Neural cell (in vitro differentiated cells): ENCODE data around the gene CFAP299.

Source experiments
- EP300 ChIP-seq: fragments of 450-650 bp; conservative IDR thresholded peaks from 2 replicates; pipeline ENCODE4 v1.6.1; 2014; ENCODE audit warnings: antibody characterized with exemption, mild to moderate bottlenecking, moderate library complexity; ENCODE audit not compliant: poor library complexity, severe bottlenecking
- EZH2 ChIP-seq: fragments of 200-600, 300-800 bp; shearing (Covaris generic), sonication (generic); IDR thresholded peaks from 2 replicates; pipeline ENCODE4 v1.6.1; 2014; ENCODE audit warnings: antibody characterized with exemption, low read length, borderline replicate concordance, mild to moderate bottlenecking; ENCODE audit not compliant: insufficient read depth, poor library complexity, severe bottlenecking
- MXI1 ChIP-seq: fragments of 450-650 bp; conservative IDR thresholded peaks from 2 replicates; pipeline ENCODE4 v1.6.1; 2014; ENCODE audit warnings: antibody characterized with exemption, mild to moderate bottlenecking; ENCODE audit not compliant: poor library complexity, severe bottlenecking
- SMC3 ChIP-seq: fragments of 450-650 bp; conservative IDR thresholded peaks from 2 replicates; pipeline ENCODE4 v1.6.1; 2014; ENCODE audit warnings: antibody characterized with exemption, mild to moderate bottlenecking, moderate library complexity; ENCODE audit not compliant: poor library complexity
- TAF1 ChIP-seq: IDR thresholded peaks from 2 replicates; pipeline ENCODE4 v1.6.1; 2012; ENCODE audit warnings: low read depth
- TF ChIP-seq, protein P1 (sequence below): fragments of 450-650 bp; IDR thresholded peaks from 2 replicates; pipeline ENCODE4 v1.5.1; 2014; ENCODE audit warnings: antibody characterized with exemption, mild to moderate bottlenecking, moderate library complexity; ENCODE audit not compliant: poor library complexity, severe bottlenecking

- TF ChIP-seq EP300 (no peak), EZH2 (no peak), MXI1 (no peak), SMC3 (no peak), TAF1 (no peak)
- TF ChIP-seq, protein P1, sequence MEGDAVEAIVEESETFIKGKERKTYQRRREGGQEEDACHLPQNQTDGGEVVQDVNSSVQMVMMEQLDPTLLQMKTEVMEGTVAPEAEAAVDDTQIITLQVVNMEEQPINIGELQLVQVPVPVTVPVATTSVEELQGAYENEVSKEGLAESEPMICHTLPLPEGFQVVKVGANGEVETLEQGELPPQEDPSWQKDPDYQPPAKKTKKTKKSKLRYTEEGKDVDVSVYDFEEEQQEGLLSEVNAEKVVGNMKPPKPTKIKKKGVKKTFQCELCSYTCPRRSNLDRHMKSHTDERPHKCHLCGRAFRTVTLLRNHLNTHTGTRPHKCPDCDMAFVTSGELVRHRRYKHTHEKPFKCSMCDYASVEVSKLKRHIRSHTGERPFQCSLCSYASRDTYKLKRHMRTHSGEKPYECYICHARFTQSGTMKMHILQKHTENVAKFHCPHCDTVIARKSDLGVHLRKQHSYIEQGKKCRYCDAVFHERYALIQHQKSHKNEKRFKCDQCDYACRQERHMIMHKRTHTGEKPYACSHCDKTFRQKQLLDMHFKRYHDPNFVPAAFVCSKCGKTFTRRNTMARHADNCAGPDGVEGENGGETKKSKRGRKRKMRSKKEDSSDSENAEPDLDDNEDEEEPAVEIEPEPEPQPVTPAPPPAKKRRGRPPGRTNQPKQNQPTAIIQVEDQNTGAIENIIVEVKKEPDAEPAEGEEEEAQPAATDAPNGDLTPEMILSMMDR, result no peak
These were observed 668.1 kb downstream of the CFAP299 start for GRCh38 chr4:81003597-81004111.
